ENCODE data around the gene FUZ.

DNA sequence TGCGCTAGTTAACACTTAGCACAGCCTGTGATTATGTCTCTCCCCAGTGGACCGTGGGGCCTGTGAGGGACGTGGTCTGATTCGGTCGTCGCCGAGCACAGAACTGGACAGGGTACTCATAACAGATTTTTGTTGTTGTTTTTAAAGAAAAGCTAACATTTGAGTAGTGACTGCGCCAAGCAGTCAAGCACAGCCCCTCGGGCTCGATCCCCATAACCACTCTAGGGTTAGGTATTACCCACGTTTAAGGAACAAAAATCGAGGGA is 37.1 kb upstream of the FUZ start:
- TF ChIP-seq CTCF (IDR thresholded peaks at IDR 0.05; ENCODE audit: poor library complexity, severe bottlenecking) (no peak), SMC3 (conservative IDR thresholded peaks at IDR 0.05; ENCODE audit: poor library complexity) (no peak), POLR2AphosphoS5 (IDR thresholded peaks at IDR 0.05) (no peak), EZH2 (IDR thresholded peaks at IDR 0.05; ENCODE audit: borderline replicate concordance, insufficient read depth, low read length, poor library complexity, severe bottlenecking) (no peak), EP300 (conservative IDR thresholded peaks at IDR 0.05; ENCODE audit: poor library complexity, severe bottlenecking) (no peak)

Measured in neural cell (in vitro differentiated cells).